Measurements from ENCODE around the gene RRBP1.
A peak's percentile ranks its signal among the peaks of the same experiment; 100 is the strongest.

DNA sequence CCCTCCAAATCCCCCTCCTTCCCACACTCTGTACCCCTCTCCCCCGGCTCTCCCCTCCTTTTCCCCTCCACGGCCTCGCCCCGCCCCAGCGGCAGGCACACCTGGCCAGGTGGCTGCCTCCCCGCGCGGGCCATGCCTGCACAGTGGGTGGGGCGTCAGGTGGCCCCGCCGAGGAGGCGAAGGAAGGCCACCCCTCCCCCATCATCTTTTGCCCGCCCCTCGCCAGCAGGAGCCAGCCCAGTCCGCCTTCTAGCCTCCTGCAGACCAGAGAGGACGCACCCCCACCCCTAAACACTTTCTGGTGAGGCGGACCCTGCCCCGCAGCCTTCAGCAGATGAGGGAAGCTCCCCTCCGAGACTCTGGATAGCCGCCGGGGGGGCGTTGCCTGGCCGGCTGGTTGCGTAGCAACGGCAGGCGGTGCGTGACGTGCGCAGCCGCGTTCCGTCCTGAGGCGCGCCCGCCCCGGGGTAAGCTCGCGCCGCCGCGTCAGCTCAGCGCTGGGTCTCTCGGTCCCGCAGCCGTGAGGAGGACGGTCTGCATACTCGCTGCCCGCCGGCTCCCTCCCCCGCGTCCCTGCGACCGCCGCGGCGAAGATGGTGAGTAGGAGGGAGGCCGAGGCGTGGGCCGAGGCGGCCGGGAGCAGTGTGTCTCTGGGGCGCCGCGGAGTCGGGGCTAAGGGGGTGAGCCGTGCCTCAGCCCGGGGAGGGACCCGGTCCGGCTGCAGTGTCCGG lies 112.3 kb downstream of the RRBP1 start, which contains the start of gene DSTN:
- TF ChIP-seq POLR2AphosphoS5 (IDR thresholded peaks at IDR 0.05; ENCODE audit: low read depth), result peak; percentile 58; the same call in 1 of the 2 replicates
- TF ChIP-seq, protein P1, sequence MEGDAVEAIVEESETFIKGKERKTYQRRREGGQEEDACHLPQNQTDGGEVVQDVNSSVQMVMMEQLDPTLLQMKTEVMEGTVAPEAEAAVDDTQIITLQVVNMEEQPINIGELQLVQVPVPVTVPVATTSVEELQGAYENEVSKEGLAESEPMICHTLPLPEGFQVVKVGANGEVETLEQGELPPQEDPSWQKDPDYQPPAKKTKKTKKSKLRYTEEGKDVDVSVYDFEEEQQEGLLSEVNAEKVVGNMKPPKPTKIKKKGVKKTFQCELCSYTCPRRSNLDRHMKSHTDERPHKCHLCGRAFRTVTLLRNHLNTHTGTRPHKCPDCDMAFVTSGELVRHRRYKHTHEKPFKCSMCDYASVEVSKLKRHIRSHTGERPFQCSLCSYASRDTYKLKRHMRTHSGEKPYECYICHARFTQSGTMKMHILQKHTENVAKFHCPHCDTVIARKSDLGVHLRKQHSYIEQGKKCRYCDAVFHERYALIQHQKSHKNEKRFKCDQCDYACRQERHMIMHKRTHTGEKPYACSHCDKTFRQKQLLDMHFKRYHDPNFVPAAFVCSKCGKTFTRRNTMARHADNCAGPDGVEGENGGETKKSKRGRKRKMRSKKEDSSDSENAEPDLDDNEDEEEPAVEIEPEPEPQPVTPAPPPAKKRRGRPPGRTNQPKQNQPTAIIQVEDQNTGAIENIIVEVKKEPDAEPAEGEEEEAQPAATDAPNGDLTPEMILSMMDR (IDR thresholded peaks at IDR 0.05; ENCODE audit: insufficient read depth, low read length), result no peak
- TF ChIP-seq GABPA (IDR thresholded peaks at IDR 0.05; ENCODE audit: low read depth), result no peak

Data from HL-60 (cell line).